GM20000 (cell line): ENCODE measurements around the gene WAC.
A peak's percentile ranks its signal among the peaks of the same experiment; 100 is the strongest.

Experiments used
- DNase-seq: peaks from one replicate; pipeline ENCODE4 v3.0.0; 2012; ENCODE audit warnings: low spot score
- CTCF ChIP-seq: IDR thresholded peaks from 2 replicates; pipeline ENCODE4 v1.5.1; 2012; ENCODE audit warnings: mild to moderate bottlenecking, control low read depth; ENCODE audit errors: extremely low read depth, missing control alignments

Gene WAC

GRCh38 chr10:28663576-28664368 lies 130.9 kb downstream of the WAC start:
- peak; percentile 88 for TF ChIP-seq CTCF
- peak; percentile 83 for DNase-seq

- no peak for DNase-seq
- TF ChIP-seq CTCF = no peak
These were observed 131.4 kb downstream of the WAC start for GRCh38 chr10:28664369-28664740.

- no peak for TF ChIP-seq CTCF
- DNase-seq = no peak
These were observed 134.0 kb downstream of the WAC start for GRCh38 chr10:28666751-28667467.

GRCh38 chr10:28668363-28669226 lies 135.7 kb downstream of the WAC start:
- TF ChIP-seq CTCF = no peak
- DNase-seq = no peak

GRCh38 chr10:28669227-28670173 lies 136.6 kb downstream of the WAC start:
- DNase-seq = no peak
- no peak for TF ChIP-seq CTCF
